HG02870 (cell line): Measurements from ENCODE around the gene P2RY1.

Experiments
- ATAC-seq: cut with Tn5 transposase; IDR thresholded peaks from one replicate; pipeline ENCODE4 v1.9.1; 2021; ENCODE audit warnings: mild to moderate bottlenecking, moderate library complexity; ENCODE audit not compliant: unreplicated experiment

P2RY1 gene

GRCh38 chr3:152834776-152835600, at the start of gene P2RY1:
P2RY1 (plus strand) TSS chr3:152835131; CDS start chr3:152835783, 652 bp downstream.
- peak; percentile 84 for ATAC-seq

- ATAC-seq, result no peak
Measured at GRCh38 chr3:152786977-152787681, 47.8 kb upstream of the P2RY1 start.

GRCh38 chr3:152790651-152791387, 44.1 kb upstream of the P2RY1 start:
- ATAC-seq, result no peak

DNA sequence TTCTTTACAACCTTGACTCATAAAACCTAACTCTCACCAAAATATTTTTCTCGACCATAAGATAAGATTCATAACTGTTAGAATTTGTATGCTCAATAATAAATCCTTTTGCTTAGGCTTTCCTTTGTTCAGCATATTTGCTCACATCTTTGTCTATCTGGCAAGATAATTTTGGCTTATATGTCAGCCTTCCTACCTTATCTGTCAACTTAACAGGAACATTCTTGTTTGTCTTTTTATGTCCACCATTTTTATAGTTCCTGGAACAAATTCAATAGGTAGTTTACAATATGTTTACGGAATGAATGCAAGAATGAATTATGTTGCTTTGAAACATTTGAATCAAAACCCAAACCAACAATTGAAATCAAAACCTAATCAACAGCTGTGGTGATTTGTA, 41.0 kb upstream of the P2RY1 start:
- no peak for ATAC-seq

- no peak for ATAC-seq
Measured at GRCh38 chr3:152797751-152798432, 37.0 kb upstream of the P2RY1 start.

GRCh38 chr3:152811974-152812760, 22.8 kb upstream of the P2RY1 start:
- ATAC-seq, result no peak

DNA sequence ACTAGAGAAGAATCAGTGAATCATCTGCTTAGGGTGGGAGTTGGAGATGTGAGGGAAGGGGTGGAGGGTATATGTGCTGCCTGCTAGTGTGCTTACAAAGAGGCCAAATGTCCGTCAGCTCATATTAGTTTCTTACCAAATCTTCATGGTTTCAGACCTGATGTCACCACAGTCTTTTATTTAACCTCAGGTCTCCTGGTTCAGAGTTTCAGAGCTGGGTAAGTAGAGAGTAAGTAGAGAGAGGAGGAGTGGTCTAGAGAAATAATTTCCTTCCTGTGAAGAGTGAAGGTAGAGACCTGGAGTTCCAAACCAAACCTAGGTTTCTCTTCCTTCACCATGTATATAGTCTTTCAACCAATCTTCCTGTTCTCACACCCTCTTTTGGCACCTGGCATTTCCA, 17.5 kb upstream of the P2RY1 start:
- ATAC-seq, result peak; percentile 42

GRCh38 chr3:152818027-152818426, 16.9 kb upstream of the P2RY1 start:
- ATAC-seq, result no peak

GRCh38 chr3:152823173-152823572, 11.8 kb upstream of the P2RY1 start:
- no peak for ATAC-seq

- no peak for ATAC-seq
Measured at GRCh38 chr3:152823781-152824180, 11.2 kb upstream of the P2RY1 start.

- ATAC-seq, result no peak
Measured at GRCh38 chr3:152825566-152825965, 9.4 kb upstream of the P2RY1 start.

DNA sequence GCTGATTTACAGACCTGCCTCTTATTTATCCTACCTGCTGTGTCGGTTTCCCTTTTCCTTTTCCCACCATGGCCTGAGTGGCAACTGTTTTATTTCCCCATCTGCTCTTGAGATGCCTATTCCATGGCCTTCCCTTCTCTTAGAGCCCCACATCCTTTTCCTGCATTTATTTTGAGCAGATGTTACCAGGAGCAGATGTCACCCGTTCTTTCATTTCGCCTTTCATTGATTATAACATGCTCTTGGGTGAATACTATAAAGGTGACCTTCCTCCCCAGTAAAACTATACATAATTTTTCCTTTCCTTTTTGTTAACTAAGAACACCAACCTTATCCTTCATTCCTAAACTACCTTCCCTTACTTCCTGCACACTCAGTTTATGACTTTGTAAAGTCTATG, 8.5 kb upstream of the P2RY1 start:
- ATAC-seq, result no peak

GRCh38 chr3:152827313-152827712, 7.6 kb upstream of the P2RY1 start:
- no peak for ATAC-seq

DNA sequence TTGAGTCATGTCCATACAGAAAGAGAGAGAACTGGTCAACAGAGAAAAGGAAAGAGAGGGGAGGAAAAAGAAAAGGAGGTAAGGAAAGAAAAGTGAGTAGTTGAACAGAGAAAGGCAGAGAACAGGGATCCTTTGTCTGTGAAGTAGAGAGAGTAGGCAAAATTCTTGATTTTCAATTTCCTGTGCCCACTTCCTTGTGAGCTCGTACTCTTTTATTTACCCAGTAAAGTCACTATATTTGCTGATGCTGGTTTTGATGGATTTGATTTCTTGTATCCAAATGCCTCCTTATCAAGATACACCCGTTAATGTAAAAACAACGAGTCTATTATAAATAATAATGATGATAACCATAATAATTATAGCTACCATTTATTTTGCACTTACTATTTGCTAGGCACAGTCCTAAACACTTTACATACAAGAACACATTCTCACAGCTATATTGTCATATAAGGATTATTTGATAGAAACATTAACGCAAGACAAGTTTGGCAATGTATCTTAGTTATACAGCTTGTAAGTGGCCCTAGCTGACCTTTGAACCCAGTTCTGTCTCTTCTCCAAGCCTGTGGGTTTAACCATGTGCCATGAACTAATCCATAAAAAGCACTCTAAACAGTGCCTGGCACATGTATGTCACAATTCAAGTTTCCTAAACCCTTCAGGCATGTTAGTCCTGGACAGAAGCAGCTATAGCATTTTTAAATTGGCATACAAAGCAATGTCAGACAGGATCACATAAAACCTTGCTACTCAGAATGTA, 6.7 kb upstream of the P2RY1 start:
- ATAC-seq, result no peak

DNA sequence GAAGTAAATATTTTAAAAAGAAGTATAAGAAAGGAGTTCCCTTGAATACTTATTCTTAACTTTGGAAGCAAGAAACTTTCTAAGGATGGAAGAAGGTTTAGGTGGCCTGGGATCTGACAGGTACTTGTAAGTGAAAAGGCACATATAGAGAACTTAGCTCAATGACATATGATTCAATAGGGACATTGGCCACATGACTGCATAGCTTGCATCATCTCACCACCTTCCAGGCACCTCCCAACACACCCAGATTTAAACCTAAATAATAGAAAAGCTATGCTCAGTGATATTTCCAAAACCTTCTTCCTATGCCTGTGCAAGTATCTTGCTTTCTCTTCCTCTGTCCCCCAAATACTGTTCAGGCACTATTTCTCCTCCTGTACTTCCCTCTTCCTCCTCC, 4.7 kb upstream of the P2RY1 start:
- ATAC-seq, result no peak

- ATAC-seq, result no peak
Measured at GRCh38 chr3:152832046-152832445, 2.9 kb upstream of the P2RY1 start.

DNA sequence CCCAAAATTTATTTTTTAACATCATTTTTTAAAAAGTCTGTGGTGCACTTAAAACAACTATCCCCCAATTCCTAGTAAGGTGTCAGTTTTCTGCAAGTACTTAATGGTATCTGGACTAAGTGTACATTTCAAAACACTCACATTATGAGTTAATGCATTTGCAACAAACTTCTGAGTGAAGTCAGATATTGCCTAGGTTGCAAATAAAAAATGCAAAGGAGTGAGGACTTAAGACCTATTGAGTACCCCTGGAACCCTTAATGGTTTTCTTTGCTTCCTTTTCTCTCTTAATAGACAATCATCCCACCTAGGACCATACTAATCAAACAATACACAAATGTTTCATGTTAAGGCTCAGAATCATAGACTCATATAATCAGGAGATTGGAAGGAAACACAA, 1.8 kb upstream of the P2RY1 start:
- ATAC-seq, result no peak

DNA sequence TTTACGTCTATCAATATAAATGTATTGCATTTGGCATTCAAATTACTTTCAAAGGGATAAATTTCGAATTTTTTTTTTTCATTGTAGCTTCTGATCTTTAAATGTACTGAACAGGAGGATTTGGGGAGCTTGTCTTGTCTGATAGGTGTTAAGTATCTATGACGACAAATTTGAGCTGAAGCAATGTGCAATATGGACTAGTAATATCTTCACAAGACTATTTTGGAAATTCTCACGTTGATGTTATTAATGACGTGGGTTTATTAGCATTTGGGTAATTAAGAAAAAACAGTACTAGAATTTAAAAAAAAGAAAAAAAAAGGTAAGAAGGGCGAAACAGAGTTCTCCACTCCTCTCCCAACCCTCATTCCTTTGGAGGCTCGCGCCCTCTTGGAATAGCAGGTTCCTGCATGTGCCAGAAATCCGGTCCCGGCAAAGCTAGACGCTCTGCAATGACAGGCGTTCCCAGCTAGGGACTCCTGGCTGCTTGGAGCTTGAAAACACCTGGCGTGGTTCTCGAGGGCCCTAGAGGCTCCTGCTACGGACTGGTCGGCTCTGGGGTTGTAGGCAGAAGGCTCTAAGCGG, 648 bp upstream of the P2RY1 start:
- ATAC-seq, result no peak

GRCh38 chr3:152835601-152836102, 721 bp downstream of the P2RY1 start:
- peak; percentile 0 for ATAC-seq
